SK-N-SH treated with all-trans-retinoic acid at 6 μM for 48 hours (cell line): ENCODE measurements around the gene NKX1-2.

Experiments used
- ATAC-seq: fragments of 200-7000 bp; cut with Tn5 transposase; 3 replicates; pipeline ENCODE4 v1.9.1; 2020; ENCODE audit warnings: mild to moderate bottlenecking, moderate library complexity
- ARNTL ChIP-seq: fragments of 450-650 bp; formaldehyde crosslinking; IDR thresholded peaks from 2 replicates; pipeline ENCODE4 v1.5.0; 2020; ENCODE audit warnings: low read depth, mild to moderate bottlenecking, moderate library complexity, borderline replicate concordance
- BACH2 ChIP-seq: fragments of 250-450 bp; sonication (Bioruptor Pico); IDR thresholded peaks from 2 replicates; pipeline ENCODE4 v1.9.0; 2021; ENCODE audit warnings: mild to moderate bottlenecking, borderline replicate concordance
- CSDC2 ChIP-seq: fragments of 250-450 bp; sonication (Bioruptor Pico); IDR thresholded peaks from 2 replicates; pipeline ENCODE4 v1.5.0; 2020; ENCODE audit warnings: mild to moderate bottlenecking, moderate library complexity
- ESRRG ChIP-seq: fragments of 250-450 bp; sonication (Bioruptor Pico); IDR thresholded peaks from 2 replicates; pipeline ENCODE4 v1.6.1; 2021; ENCODE audit warnings: mild to moderate bottlenecking
- ISL1 ChIP-seq: fragments of 250-450 bp; sonication (Bioruptor Pico); IDR thresholded peaks from 2 replicates; pipeline ENCODE4 v2.1.2; 2022; ENCODE audit warnings: mild to moderate bottlenecking, moderate library complexity
- RARB ChIP-seq: fragments of 250-450 bp; sonication (Bioruptor Pico); IDR thresholded peaks from 2 replicates; pipeline ENCODE4 v1.8.0; 2021; ENCODE audit warnings: mild to moderate bottlenecking, moderate library complexity
- SNAI2 ChIP-seq: fragments of 250-450 bp; sonication (Bioruptor Pico); IDR thresholded peaks from 2 replicates; pipeline ENCODE4 v1.5.0; 2020; ENCODE audit warnings: mild to moderate bottlenecking, moderate library complexity
- TCF4 ChIP-seq: fragments of 250-450 bp; sonication (Bioruptor Pico); IDR thresholded peaks from 2 replicates; pipeline ENCODE4 v1.8.0; 2021; ENCODE audit warnings: mild to moderate bottlenecking, moderate library complexity, borderline replicate concordance
- ZC3H10 ChIP-seq: fragments of 250-450 bp; sonication (Bioruptor Pico); IDR thresholded peaks from 2 replicates; pipeline ENCODE4 v1.5.1; 2021; ENCODE audit warnings: mild to moderate bottlenecking, moderate library complexity
- ZFP3 ChIP-seq: fragments of 250-450 bp; sonication (Bioruptor Pico); IDR thresholded peaks from 2 replicates; pipeline ENCODE4 v1.5.0; 2020; ENCODE audit warnings: mild to moderate bottlenecking, moderate library complexity
- ZFP30 ChIP-seq: fragments of 450-650 bp; formaldehyde crosslinking; IDR thresholded peaks from 2 replicates; pipeline ENCODE4 v1.5.0; 2022; ENCODE audit warnings: mild to moderate bottlenecking, moderate library complexity
- ZNF565 ChIP-seq: fragments of 450-650 bp; formaldehyde crosslinking; conservative IDR thresholded peaks from 2 replicates; pipeline ENCODE4 v1.5.0; 2020; ENCODE audit warnings: low read depth, mild to moderate bottlenecking, moderate library complexity
- ZNF70 ChIP-seq: fragments of 450-650 bp; formaldehyde crosslinking; IDR thresholded peaks from 2 replicates; pipeline ENCODE4 v1.5.0; 2020; ENCODE audit warnings: mild to moderate bottlenecking, moderate library complexity
- ZNF8 ChIP-seq: fragments of 450-650 bp; formaldehyde crosslinking; IDR thresholded peaks from 2 replicates; pipeline ENCODE4 v1.5.0; 2020; ENCODE audit warnings: mild to moderate bottlenecking, moderate library complexity
- TF ChIP-seq, protein P1 (sequence below): fragments of 250-450 bp; sonication (Bioruptor Pico); IDR thresholded peaks from 2 replicates; pipeline ENCODE4 v1.5.1; 2021; ENCODE audit warnings: mild to moderate bottlenecking, moderate library complexity
- TF ChIP-seq, protein P2 (sequence below): fragments of 250-450 bp; sonication (Bioruptor Pico); IDR thresholded peaks from 2 replicates; pipeline ENCODE4 v1.5.1; 2020; ENCODE audit warnings: low read depth, mild to moderate bottlenecking, moderate library complexity
- TF ChIP-seq, protein P3 (sequence below): fragments of 250-450 bp; sonication (Bioruptor Pico); IDR thresholded peaks from 2 replicates; pipeline ENCODE4 v1.5.0; 2020; ENCODE audit warnings: mild to moderate bottlenecking, moderate library complexity
- TF ChIP-seq, protein P4 (sequence below): fragments of 250-450 bp; sonication (Bioruptor Pico); IDR thresholded peaks from 2 replicates; pipeline ENCODE4 v1.8.0; 2021; ENCODE audit warnings: low read depth, mild to moderate bottlenecking, moderate library complexity, borderline replicate concordance
- TF ChIP-seq, protein P5 (sequence below): fragments of 250-450 bp; sonication (Bioruptor Pico); IDR thresholded peaks from 2 replicates; pipeline ENCODE4 v1.8.0; 2020; ENCODE audit warnings: mild to moderate bottlenecking, moderate library complexity, borderline replicate concordance

Gene NKX1-2

DNA sequence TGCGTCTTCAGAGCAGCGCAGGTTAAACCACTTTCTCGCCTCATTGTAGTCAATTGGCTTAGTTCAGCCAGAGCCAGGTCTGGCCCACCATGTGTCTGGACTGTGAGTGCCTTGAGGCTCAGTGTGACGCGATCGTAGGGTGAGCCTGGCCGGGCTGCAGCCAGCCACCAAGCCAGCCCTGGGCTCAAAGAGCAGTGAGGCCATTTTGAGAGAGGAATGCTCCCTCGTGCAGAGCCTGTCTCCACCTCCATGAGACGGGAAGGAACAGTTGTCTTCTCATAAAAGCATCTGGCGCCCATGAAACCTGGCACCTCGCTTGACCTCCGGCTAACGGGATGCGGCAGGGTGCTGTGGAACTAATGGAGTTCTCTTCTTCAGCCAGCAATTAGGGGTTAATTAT is 46.3 kb upstream of the NKX1-2 start:
- no peak; the same call in 2 of the 3 replicates for ATAC-seq

DNA sequence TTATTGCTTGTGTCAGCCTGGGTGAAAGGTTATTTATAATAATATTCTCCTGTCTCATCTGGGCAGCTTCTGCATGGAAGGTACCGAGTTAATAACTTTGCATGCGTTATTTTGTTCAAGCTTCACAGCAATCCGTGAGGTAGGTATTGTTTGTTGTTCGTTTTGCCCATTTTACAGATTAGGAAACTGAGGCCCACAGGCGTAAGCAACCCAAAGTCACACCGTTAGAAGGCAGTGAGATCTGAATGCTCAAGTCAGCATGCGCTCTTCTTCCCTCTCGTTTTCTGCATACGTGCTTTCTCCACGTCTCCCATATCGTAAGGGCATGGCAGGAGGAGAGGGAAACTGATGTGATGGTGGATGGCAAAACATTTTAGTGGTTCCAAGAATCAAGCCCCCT is 45.9 kb upstream of the NKX1-2 start:
- no peak for ATAC-seq
- TF ChIP-seq, protein P1, sequence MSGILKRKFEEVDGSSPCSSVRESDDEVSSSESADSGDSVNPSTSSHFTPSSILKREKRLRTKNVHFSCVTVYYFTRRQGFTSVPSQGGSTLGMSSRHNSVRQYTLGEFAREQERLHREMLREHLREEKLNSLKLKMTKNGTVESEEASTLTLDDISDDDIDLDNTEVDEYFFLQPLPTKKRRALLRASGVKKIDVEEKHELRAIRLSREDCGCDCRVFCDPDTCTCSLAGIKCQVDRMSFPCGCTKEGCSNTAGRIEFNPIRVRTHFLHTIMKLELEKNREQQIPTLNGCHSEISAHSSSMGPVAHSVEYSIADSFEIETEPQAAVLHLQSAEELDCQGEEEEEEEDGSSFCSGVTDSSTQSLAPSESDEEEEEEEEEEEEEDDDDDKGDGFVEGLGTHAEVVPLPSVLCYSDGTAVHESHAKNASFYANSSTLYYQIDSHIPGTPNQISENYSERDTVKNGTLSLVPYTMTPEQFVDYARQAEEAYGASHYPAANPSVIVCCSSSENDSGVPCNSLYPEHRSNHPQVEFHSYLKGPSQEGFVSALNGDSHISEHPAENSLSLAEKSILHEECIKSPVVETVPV (CRISPR knock-in tag): no peak
- no peak for TF ChIP-seq ZFP3
- TF ChIP-seq, protein P2, sequence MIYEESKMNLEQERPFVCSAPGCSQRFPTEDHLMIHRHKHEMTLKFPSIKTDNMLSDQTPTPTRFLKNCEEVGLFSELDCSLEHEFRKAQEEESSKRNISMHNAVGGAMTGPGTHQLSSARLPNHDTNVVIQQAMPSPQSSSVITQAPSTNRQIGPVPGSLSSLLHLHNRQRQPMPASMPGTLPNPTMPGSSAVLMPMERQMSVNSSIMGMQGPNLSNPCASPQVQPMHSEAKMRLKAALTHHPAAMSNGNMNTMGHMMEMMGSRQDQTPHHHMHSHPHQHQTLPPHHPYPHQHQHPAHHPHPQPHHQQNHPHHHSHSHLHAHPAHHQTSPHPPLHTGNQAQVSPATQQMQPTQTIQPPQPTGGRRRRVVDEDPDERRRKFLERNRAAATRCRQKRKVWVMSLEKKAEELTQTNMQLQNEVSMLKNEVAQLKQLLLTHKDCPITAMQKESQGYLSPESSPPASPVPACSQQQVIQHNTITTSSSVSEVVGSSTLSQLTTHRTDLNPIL (CRISPR knock-in tag): no peak
- TF ChIP-seq, protein P3, sequence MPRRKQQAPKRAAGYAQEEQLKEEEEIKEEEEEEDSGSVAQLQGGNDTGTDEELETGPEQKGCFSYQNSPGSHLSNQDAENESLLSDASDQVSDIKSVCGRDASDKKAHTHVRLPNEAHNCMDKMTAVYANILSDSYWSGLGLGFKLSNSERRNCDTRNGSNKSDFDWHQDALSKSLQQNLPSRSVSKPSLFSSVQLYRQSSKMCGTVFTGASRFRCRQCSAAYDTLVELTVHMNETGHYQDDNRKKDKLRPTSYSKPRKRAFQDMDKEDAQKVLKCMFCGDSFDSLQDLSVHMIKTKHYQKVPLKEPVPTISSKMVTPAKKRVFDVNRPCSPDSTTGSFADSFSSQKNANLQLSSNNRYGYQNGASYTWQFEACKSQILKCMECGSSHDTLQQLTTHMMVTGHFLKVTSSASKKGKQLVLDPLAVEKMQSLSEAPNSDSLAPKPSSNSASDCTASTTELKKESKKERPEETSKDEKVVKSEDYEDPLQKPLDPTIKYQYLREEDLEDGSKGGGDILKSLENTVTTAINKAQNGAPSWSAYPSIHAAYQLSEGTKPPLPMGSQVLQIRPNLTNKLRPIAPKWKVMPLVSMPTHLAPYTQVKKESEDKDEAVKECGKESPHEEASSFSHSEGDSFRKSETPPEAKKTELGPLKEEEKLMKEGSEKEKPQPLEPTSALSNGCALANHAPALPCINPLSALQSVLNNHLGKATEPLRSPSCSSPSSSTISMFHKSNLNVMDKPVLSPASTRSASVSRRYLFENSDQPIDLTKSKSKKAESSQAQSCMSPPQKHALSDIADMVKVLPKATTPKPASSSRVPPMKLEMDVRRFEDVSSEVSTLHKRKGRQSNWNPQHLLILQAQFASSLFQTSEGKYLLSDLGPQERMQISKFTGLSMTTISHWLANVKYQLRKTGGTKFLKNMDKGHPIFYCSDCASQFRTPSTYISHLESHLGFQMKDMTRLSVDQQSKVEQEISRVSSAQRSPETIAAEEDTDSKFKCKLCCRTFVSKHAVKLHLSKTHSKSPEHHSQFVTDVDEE: no peak
- TF ChIP-seq ESRRG (CRISPR knock-in tag): no peak
- TF ChIP-seq, all 23 proteins: peak for 0

More for the DNA sequence above, 46.3 kb upstream of the NKX1-2 start:
- TF ChIP-seq, protein P4, sequence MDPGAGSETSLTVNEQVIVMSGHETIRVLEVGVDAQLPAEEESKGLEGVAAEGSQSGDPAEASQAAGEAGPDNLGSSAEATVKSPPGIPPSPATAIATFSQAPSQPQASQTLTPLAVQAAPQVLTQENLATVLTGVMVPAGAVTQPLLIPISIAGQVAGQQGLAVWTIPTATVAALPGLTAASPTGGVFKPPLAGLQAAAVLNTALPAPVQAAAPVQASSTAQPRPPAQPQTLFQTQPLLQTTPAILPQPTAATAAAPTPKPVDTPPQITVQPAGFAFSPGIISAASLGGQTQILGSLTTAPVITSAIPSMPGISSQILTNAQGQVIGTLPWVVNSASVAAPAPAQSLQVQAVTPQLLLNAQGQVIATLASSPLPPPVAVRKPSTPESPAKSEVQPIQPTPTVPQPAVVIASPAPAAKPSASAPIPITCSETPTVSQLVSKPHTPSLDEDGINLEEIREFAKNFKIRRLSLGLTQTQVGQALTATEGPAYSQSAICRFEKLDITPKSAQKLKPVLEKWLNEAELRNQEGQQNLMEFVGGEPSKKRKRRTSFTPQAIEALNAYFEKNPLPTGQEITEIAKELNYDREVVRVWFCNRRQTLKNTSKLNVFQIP: no peak
- TF ChIP-seq TCF4: no peak
- TF ChIP-seq, protein P5, sequence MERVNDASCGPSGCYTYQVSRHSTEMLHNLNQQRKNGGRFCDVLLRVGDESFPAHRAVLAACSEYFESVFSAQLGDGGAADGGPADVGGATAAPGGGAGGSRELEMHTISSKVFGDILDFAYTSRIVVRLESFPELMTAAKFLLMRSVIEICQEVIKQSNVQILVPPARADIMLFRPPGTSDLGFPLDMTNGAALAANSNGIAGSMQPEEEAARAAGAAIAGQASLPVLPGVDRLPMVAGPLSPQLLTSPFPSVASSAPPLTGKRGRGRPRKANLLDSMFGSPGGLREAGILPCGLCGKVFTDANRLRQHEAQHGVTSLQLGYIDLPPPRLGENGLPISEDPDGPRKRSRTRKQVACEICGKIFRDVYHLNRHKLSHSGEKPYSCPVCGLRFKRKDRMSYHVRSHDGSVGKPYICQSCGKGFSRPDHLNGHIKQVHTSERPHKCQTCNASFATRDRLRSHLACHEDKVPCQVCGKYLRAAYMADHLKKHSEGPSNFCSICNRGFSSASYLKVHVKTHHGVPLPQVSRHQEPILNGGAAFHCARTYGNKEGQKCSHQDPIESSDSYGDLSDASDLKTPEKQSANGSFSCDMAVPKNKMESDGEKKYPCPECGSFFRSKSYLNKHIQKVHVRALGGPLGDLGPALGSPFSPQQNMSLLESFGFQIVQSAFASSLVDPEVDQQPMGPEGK (CRISPR knock-in tag): no peak
- no peak for TF ChIP-seq BACH2 (CRISPR knock-in tag)
- no peak for TF ChIP-seq ZNF70
- TF ChIP-seq ZFP30 (CRISPR knock-in tag): no peak
- TF ChIP-seq ARNTL (CRISPR knock-in tag): no peak
- no peak for TF ChIP-seq ESRRG (CRISPR knock-in tag)
- TF ChIP-seq ZNF565 (CRISPR knock-in tag): no peak
- no peak for TF ChIP-seq ZC3H10 (CRISPR knock-in tag)
- TF ChIP-seq CSDC2 (CRISPR knock-in tag): no peak
- TF ChIP-seq ZNF8 (CRISPR knock-in tag): no peak
- TF ChIP-seq, protein P3: no peak
- no peak for TF ChIP-seq RARB (CRISPR knock-in tag)
- no peak for TF ChIP-seq ISL1 (CRISPR knock-in tag)
- no peak for TF ChIP-seq ZFP3
- TF ChIP-seq, protein P2 (CRISPR knock-in tag): no peak
- TF ChIP-seq SNAI2 (CRISPR knock-in tag): no peak
- TF ChIP-seq, protein P1 (CRISPR knock-in tag): no peak
